Measurements from ENCODE around the gene WFS1. TPM values are rescaled to one million over a fixed set of nuclear protein-coding genes. Genes with fewer than 3 reads are reported as not detected.

Gene WFS1
- total and polyA plus RNA-seq, 2 donors (not counting 3 experiments of a cell fraction or from before 2014, with no cell fraction given) = 48.2 to 70.0 TPM

DNA sequence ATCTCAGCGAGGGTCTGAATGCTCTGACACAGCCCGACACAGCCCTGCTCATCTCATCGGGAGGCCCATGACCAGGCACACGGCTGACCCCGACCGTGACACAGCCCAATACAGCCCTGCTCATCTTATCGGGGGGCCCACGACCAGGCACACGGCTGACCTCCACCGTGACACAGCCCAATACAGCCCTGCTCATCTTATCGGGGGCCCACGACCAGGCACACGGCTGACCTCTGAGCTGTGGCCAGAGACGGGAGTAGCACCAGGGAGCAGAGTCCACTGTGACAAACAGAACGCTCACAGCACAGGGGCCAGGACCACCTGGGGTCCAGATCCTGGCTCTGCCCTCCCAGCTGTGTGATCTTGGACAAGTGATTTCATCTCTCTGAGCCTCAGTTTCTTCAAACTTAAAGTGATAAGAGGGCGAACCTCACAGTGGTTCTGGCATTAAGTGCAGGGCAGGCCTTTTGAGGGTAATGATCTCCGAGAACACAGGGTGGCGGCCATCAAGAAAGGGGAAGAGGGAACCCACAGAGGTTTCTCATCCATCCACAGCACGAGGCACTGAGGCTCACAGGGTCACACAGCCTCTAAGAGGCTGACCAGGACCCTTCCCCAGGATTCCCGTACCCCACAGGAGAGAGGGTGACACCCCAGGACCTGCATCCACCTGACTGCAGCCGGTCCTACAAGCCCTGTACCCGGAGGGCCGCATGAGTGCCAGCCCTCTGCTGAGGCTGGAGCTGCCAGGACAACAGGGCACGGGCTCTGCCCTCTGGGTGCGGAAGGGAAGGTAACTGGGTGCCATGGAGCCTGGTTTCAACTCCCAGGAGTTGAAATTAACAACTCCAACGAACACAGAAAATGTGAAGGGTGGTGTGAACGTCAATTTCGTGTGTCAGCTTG, 60.1 kb downstream of the WFS1 start:
- no peaks in the 10 kb centered on the region for H4K20me1 ChIP-seq (replicated peaks; ENCODE audit: control insufficient read depth, extremely low read depth, insufficient read depth, low read length)
- DNase-seq (ENCODE audit: low read depth, low spot score) = no peak
- intact Hi-C loops (cut with micrococcal nuclease) (no loop called here), dilution Hi-C loops (cut with MboI; ENCODE audit: extremely low pct_ligation_motif_present, low sequenced_read_pairs) (no loop called here)
- FAIRE-seq = no peak
- peaks cover 10% of the 10 kb centered on the region for H3K4me1 ChIP-seq (ENCODE audit: control insufficient read depth, extremely low read depth, insufficient read depth, low read length)
- H3K36me3 ChIP-seq (ENCODE audit: control insufficient read depth in 2 of 2, extremely low read depth in 1 of 2, insufficient read depth in 2 of 2, low read length in 2 of 2) = no peaks in the 10 kb centered on the region
- CTCF ChIA-PET = interaction anchor here (1.0 to 16.2 kb wide), 9 partner anchors 9 to 332 kb away, joined by 3 to 808 read pairs (median 16); partner anchors contain the start of gene WFS1
- no peaks in the 10 kb centered on the region for H3K27me3 ChIP-seq (ENCODE audit: control insufficient read depth in 2 of 2, insufficient read depth in 2 of 2, low read length in 2 of 2)
- no peaks in the 10 kb centered on the region for H3K79me2 ChIP-seq (ENCODE audit: control insufficient read depth, insufficient read depth, low read length)
- BruUV-seq (replicated peaks) = no TSS peak
- no peak overlapping the region for H3K4me3 ChIP-seq (replicated peaks in 1 of 3; ENCODE audit: insufficient read depth in 1 of 3, low read depth in 1 of 3, low read length in 3 of 3)
- POLR2A ChIA-PET = no interaction called here
- H3K9ac ChIP-seq (replicated peaks; ENCODE audit: extremely low read depth, insufficient read depth, low read length) = no peak overlapping the region
- TF ChIP-seq MYC (IDR thresholded peaks at IDR 0.05; ENCODE audit: low read depth, low read length) (no peak), CTCF (IDR thresholded peaks at IDR 0.05; ENCODE audit: extremely low read depth in 1 of 2, insufficient read depth in 1 of 2, low read depth in 1 of 2, low read length in 2 of 2) (no peak), POLR2A (IDR thresholded peaks at IDR 0.05; ENCODE audit: low read depth, low read length) (no peak), MAX (IDR thresholded peaks at IDR 0.05; ENCODE audit: insufficient read depth, insufficient read length) (no peak), FOS (IDR thresholded peaks at IDR 0.05; ENCODE audit: borderline replicate concordance, insufficient read depth, low read length) (no peak), GATA2 (IDR thresholded peaks at IDR 0.05; ENCODE audit: insufficient read depth, insufficient read length, low read depth, low read length) (no peak), POLR2AphosphoS5 (IDR thresholded peaks at IDR 0.05; ENCODE audit: insufficient read depth, low read depth, low read length) (no peak), EZH2 (IDR thresholded peaks at IDR 0.05; ENCODE audit: borderline replicate concordance, low read depth, low read length, severe bottlenecking) (no peak), JUN (IDR thresholded peaks at IDR 0.05; ENCODE audit: borderline replicate concordance, insufficient read depth, insufficient read length, low read depth) (no peak)
- no peak overlapping the region for H3K27ac ChIP-seq (ENCODE audit: insufficient read depth, low read depth, low read length)
- no peak overlapping the region for H2AFZ ChIP-seq (ENCODE audit: low read depth, low read length)
- H3K4me2 ChIP-seq (ENCODE audit: insufficient read depth, low read length) = no peak overlapping the region
- H3K9me3 ChIP-seq (replicated peaks; ENCODE audit: control insufficient read depth, insufficient read depth, low read length) = no peaks in the 10 kb centered on the region
- H3K9me1 ChIP-seq (replicated peaks; ENCODE audit: control insufficient read depth, extremely low read depth, insufficient read depth, low read length) = no peaks in the 10 kb centered on the region
